ENCODE results near the gene TIMM21.

Gene TIMM21, protein sequence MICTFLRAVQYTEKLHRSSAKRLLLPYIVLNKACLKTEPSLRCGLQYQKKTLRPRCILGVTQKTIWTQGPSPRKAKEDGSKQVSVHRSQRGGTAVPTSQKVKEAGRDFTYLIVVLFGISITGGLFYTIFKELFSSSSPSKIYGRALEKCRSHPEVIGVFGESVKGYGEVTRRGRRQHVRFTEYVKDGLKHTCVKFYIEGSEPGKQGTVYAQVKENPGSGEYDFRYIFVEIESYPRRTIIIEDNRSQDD

DNA sequence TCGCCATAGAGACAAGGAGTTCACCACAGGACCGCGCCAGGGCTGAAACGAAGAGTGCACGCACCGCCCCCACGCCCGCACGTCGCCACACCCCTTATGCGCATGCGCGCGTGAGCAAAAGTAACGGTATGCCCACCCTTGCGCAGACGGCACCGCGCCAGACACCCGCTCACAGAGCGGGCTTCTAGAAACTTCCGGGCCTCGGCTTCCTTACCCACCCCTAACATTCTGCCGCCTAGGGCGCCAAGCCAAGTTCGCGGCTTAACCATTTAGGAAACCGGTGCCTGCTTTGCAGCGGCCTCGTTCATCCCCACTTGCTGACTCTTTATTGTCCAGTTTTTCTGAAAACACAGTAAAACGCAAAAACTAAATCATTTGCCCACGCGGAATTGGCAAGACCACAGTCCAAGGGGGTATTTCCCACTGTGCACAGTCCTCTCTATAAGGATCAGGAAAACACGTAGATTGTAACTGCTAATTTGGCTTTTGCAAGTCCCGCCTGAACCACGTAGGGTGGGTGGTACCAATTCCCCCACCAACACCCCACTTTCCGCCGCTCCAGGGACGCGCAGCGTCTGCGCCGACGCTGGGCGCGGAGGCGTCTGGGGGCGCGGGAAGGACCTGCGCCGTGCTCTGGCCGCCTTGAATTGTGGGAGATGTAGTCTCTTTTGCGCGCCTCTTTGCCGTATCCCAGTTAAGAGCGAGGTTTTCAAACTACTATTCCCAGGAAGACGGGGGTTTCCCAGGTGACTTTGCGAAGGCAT, at the start of gene TIMM21, which contains the start of gene FBXO15:
Gene TIMM21 (plus strand): TSS at position 745 of the 764 bp plus-strand sequence. CDS start 286 bp downstream, outside the sequence.
Gene FBXO15 (minus strand): TSS at position 56 of the 764 bp plus-strand sequence. CDS start 49 bp downstream, at position 7.
- peak; percentile 96 for DNase-seq

DNA sequence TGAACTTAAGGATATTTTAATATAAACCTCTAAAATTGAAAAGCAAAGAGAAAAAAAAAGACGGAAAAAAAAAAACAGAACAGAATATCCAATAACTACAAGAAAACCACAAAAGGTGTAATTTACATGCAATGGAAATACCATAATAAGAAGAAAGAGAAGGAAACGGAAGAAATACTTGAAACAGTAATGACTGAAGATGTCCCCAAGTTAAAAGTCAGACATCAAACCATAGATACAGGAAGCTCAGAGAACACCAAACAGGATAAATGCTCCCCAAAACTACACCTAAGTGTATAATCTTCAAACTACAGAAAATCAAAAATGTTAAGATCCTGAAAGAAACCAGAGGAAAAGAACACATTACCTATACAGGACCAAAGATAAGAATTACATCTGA, 39.9 kb upstream of the TIMM21 start:
- DNase-seq: no peak

DNA sequence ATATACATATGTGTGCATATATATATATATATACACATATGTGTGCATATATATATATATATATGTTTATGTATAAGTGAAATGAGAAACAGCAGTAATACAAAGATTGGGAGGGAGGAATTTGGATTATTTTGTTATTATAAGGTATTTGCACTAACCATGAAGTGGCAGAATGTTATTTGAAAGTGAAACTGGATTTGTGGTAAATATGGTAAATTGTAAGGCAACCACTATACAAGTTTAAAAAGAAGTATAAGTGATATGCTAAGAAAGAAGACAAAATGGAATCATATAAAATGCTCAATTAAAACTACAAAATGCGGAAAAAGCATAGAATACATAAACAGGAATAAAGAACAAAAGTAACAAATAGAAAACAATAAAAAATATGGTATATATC, 38.2 kb upstream of the TIMM21 start:
- no peak for DNase-seq

DNA sequence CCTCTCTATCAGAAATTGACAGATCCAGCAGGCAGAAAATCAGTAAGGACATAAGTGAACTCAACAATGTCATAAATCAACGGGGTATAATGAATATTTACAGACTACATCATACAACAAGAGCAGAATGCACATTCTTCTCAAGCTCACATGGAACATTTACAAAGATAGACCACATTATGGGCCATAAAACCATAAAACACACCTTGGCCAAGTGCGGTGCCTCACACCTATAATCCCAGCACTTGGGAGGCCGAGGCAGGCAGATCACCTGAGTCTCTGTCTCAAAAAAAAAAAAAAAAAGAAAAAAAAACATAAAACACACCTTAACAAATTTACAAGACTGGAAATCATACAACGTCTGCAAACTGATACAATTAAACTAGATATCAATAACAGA, 37.3 kb upstream of the TIMM21 start:
- DNase-seq: no peak

DNA sequence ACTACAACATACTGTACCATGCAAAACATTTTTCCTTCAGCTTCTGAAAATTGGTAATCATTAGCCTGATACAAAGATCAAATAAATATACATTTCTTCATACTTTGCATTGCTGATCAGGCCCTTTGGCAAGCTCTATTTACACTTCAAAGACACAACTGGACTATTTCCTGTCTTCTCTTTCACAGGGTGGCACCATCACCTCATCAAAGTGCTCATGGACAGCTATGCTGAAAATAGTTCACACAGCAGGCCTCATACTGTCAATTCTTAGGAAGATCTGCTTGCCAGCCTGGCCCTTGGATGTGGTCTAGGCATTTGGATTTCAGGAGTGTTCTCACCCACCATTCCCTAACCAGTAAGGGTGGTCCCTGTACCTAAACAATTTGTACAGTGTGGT, 34.6 kb upstream of the TIMM21 start:
- no peak for DNase-seq

DNA sequence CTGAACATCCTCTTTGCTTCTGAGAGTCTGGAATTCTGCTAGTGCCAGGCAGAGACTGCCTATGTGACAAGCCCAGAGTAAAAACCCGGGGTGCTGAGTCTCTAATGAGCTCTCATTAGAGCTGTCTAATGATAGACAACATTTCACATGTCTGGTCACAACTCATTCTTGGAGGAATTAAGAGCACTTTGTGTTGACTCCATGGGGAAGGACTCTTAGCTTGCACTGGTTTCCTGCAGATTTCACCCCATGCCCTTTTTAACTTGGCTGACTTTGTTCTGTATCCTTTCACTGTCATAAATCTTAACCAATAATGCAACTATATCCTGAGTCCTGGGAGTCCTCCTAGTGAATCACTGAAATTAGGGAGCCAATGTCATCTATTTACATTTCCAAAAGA, 34.2 kb upstream of the TIMM21 start:
- DNase-seq: no peak

DNA sequence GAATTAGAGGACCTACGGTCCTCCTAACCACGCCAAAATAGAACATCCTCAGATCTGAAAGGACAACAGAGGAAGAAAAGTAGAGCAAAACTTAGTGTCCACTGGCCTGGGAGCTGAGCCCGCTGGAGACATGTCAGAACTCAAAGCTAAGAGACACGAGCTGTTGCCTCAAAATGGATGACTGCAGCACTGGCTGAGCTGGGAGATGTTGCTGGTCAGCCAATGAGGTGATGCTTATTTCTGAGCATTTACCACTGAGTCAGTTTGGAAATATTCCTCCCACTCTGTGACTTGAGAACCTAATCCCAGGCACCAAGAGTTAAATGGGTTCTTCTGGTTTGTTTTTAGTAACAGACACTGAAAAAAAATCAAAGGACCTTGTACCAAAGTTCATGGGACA, 33.3 kb upstream of the TIMM21 start:
- DNase-seq: no peak

DNA sequence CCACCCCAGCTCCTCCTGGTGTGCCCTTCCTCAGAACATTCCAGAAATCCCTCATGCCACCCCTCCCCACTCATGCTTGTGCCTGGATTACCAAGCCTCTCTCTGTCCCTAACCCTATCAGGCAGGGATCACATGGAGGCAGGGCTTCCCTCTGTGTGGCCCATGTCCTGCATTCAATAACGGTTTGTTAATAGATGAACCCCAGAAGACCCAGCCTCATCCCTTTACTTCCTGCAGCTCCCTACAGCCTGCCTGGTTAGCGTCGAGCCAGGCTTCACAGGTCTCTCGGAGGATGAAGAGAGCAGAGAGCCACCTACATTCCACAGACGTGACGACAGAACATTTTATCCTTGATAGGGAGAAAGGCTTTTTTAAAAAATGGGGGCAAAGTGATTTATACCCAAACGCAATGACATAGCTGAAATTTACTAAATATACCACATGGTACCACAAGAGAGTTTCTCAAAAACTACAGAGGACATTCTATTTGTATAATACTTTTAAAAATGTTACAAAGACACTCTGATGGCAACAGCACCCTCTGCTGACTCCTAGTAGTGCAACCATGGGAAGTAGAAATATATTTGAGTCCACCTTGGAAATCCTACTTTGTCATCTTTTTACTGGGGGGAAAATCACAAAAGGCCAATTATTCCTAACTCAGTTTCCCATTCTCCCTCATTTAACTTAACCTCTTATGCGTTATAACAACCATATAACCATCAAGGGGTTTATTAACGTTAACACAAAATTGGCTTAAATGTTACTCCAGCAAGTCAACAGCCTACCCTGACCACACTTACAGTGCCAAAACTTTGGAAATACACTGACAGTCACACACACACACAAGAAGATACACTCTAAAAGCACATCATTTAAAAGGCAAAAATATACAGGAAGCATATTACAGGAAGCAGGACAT, 31.4 kb upstream of the TIMM21 start:
- no peak for DNase-seq

DNA sequence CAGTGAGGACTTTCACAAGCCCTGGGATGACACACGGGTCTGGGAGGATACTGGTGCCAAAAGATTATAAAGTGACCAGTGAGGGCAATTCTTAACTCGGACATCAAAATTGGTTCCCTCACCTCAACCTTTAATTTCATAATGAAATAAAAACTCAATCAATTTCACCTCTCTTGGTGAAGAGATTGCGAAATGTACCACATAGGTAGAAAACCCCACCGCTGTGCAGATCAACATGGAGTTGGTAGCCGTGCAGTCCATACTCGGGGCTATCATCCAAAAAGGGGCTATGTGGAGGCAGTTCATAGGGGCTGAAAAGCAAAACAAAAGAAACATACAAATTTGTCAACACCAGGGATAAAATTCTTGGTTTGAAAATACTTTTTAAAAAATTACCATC, 25.1 kb upstream of the TIMM21 start:
- no peak for DNase-seq

DNA sequence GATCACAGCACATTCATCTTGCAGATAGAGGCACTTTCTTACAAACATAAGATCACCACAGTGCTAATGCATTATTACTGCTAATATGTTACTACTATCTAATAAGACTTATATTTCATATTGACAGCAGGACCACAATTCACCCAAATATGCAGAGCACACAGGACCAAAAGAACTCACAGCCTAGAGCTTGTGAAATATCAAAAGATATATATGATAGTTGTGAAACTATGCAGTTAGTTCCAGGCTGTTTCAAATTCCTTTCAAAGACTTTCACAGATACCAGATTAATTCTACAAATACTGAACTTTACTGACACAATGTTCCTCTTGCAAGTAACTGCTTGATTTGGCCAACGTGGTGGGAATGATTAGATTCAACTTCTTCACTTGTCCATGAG, 23.7 kb upstream of the TIMM21 start:
- no peak for DNase-seq

DNA sequence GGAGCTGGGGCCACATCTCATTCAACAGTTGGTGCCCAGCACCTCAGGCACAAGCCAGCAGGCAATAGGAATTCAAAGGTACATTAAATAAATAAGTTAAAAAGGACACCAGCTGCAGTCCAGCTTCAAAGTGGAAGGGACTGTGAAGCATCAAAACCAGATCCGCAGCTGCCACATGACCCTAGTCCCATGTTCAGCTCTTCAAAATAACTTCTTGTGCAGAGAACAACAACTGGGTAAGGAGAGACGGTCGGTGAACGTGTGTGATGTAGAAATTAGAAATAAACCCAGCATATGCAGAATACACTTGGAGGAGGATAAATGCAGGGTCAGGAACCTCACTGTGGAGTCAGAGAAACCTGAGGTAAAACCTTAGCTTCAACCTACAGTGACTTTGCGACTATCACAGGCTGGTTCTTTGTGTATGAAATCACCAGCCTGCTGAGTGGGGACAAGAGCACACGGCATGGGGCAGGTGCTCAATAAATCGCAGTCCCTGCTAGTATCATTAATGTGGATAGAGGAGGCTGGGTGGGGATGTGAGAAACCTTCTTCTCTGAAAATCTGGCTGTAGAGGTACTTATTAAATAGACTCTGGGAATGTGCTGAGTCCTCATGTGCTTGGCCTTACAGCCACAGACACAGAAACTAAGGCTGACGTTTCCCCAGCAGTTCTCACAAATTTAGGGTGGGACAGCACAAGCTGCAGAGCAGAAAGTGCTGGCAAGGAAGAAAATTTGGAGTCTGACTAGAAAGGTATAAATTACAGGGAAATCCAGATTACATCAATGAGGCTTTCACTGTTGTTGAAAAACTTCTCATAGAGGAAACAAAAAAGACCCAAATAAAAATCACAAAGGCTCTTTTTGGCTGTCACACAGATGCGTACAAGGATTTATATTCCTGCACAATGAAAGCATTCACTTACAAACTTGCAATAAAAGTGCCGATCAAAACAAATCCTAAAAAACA, 21.4 kb upstream of the TIMM21 start:
- DNase-seq: no peak

DNA sequence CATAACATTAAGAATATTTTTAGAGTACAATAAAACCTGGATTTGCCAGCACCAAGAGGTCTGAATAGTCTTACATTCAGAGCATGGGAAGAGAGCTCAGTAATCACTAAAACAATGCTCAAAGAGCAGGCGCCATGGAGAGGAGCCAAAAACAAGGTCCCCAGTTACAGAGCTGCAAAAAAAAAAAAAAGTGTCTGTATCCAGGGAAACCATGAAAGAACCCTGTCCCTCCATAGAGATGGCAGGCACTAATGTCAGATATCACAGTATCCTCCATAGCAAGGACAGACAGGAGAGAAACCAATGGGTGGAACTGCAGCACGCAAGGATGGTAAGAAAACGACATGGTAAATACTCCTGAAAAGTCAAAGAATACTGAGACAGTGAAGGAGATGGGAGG, 20.2 kb upstream of the TIMM21 start:
- DNase-seq: no peak

DNA sequence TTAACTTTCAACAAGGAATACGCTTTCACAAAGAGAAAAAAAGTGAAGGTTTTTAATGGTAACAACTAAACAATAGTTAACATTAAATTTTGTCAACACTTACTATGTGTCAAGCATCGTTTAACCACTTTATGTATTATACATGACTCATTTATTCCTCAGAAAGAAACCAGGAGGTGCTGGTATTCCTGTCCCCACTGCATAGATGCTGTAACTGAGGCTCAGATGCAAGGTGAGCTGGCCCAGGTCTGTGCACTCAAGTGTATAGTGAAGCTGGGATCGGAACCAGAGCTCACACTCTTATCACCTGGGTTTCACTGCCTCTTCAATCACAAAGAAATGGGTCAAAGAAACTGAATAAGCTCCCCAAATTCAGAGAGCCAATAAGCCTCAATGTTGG, 17.2 kb upstream of the TIMM21 start:
- DNase-seq: no peak

DNA sequence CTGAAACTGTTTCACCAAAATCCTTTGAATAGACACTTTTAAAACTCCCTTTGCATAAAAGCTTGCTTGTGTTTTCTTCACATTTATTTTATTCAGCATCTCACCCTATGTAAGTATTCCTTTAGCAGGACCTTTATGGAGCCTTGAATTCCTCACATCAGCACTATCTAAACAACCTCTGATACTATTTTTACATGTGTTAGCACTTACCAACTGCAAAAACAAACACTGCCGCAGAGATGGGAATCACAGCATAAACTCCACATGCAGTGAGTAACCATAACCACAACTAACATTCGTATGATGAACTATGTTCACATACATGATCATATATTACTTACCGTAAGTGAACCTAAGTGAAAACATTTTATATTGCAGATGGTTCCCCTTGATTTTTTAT, 16.1 kb upstream of the TIMM21 start:
- no peak for DNase-seq

DNA sequence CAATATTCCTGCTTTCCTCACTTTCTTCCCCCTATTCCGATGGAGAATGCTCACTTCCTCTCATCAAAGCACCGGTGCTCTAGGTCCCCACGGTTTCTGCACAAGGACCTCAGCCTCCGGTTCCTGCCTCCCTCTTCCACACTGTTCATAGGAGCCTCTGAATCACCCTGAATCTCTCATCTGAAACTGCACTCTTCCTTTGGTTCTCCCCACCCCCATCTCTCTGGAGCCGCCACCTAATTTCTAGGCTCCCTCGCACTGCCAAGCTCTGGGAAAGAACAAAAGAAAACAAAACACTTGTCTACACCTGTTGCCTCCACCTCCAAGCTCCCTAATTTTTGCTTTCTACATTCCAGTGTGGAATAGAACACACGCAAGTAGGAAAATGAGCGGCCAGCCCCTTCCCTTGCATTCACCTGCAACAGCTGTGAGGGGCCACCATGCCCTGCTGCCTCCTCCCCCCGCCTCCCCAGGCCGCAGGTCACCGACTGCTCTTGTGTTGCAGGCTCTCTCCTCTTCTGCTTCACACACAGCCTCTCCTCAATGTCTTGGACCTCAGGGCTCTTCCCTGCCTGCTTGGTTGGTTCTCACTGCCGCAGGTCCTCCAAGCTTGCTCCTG, 10.3 kb upstream of the TIMM21 start:
- no peak for DNase-seq

DNA sequence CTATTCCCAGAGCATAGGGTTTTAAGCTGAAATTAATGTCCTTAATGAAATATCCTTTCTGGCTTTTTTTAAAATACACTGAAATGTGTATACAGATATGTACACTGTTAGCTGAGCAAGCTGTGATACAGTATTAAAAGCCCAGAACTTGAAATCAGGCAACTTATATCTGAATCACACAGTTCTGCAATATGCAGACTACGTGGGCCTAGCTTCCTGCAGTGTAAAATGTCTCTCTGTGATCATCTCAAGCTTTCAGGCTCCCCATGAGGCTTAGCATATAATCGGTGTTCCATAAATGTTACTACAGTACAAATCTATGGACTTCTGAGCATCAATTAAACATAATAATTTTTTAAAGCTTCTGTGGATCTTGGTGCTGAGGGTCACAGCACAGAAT, 8.9 kb upstream of the TIMM21 start:
- DNase-seq: no peak

DNA sequence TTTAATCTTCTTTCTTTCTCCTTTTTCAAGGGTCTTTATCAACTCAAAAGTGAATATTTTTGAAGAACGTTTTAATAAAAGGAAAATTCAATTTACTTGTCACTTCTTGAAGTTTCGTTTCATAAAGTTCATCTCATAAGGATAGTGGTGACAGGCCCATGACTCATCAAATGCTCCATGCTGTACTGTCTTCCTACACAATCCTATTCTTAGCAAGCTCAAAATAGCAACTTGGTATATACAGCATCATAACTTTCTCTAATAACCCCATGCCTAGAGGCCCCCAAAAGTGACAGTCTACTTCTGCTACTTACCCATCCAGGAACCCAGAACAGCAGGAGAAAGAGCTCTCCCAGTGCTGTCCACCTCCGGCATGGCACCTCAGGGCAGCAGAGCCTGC, 8.4 kb upstream of the TIMM21 start:
- DNase-seq: no peak

DNA sequence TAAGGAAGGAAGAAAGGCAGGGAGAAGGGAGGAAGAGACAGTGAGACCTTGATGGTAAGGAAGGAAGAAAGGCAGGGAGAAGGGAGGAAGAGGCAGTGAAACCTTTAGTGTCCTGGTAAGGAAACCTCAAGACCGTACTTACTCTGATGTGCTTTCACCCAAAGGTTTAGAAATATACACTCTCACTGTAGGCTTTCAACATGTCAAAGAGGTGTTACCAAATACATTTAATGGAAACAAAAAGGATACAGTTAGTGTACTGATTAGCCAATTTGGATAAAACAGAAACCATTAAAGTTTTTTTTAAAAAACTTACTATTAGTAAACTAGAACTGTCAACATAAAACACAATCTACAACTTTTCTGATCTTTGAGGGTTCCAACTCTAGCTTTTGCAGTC, 7.7 kb upstream of the TIMM21 start:
- no peak for DNase-seq

DNA sequence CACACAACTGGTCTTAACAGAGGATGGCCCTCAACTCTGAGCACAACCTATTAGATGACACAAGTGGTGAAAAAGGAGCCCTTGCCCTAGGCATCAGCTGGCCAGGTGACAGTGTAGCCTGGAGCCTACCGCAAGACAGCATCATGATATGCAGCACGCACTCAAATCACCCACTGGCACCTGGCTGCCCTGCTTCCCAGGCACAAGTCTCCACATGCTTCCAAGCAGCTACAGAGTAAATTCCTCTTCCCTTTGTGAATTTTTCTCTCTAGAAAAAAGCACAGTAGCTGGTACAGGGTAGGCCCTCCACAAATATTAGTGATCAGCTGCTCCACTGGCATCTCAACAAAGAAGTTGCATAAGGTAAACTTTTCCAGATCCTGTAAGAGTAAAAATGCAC, 6.7 kb upstream of the TIMM21 start:
- no peak for DNase-seq

DNA sequence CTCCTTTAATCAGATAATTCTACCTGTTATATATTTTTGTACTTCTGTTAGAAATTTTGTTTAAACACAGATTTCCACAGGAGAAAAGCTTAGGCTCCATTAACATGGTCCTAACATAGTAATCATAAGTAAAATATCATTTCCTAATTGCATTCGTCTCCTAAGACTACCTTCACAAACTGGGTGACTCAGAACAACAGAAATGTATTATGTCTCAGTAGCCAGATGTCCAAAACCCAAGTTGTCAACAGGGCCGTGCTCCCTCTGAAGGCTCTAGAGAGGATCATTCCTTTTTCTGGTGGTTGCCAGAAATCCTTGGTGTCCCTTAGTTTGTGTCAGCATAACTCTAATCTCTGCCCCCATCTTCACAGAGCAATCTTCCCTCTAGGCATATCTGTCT, 6.1 kb upstream of the TIMM21 start:
- DNase-seq: no peak

DNA sequence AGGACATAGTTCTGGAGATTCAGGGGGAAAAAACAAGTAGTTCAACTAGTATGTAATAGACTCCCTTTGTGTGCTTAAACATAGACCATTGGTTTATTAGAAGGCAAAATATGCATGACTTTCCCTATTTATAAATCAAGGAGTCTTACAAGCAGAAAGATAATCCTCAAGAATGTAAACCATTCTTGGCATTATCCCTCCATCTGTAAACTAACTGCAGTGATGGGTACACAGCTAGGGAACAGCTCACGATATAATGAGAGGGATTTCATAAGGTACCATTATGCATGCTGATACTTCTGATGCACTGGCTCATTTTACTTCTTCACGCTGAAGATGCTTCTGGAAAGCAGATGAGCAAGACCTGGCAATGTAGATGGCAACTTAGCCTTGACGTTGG, 1.6 kb upstream of the TIMM21 start:
- no peak for DNase-seq

DNA sequence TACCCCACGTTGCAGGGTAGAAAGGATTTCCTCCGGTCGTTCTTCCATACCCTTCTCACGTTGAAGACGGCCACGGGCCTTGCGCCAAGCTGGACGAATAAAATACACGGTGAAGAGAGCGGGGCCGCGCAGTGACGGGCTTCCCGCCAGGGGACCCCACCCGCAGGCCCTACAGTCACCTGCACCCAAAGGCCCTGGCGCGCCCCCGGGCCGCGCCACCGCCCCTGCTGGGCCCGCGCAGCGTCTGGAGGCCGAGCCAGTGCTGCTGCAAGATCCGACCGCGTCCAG, 888 bp upstream of the TIMM21 start:
- DNase-seq: no peak

Data from DMS 273 treated with DMSO at 0.1 percent for 48 hours (cell line).